ENCODE data around the gene BEND2. TPM values are rescaled to one million over a fixed set of nuclear protein-coding genes. Genes with fewer than 3 reads are reported as not detected.

BEND2 gene
- total and polyA plus RNA-seq, 2 of the 8 experiments (the other 6 are each of a cell fraction or from before 2014, with no cell fraction given): not detected

- H4K20me1 ChIP-seq (replicated peaks in 1 of 2; ENCODE audit: control insufficient read depth in 1 of 2, insufficient read depth in 2 of 2, low read length in 2 of 2): no peaks in the 10 kb centered on the region
- H4K91ac ChIP-seq (replicated peaks; ENCODE audit: insufficient read length, low read length): no peak overlapping the region
- H3K4ac ChIP-seq (replicated peaks; ENCODE audit: insufficient read length, low read depth, low read length): no peak overlapping the region
- no peak overlapping the region for H3K4me3 ChIP-seq (ENCODE audit: extremely low read depth in 1 of 4, insufficient read depth in 2 of 4, low read depth in 3 of 4, low read length in 4 of 4)
- no peak overlapping the region for H2BK12ac ChIP-seq (ENCODE audit: low read depth, low read length)
- H3K4me1 ChIP-seq (replicated peaks in 1 of 4; ENCODE audit: control insufficient read depth in 3 of 4, insufficient read depth in 4 of 4, low read length in 3 of 4): no peaks in the 10 kb centered on the region
- no peak overlapping the region for H3K4me2 ChIP-seq (ENCODE audit: insufficient read depth in 1 of 2, low read depth in 2 of 2, low read length in 2 of 2)
- H3K79me2 ChIP-seq (ENCODE audit: control insufficient read depth in 1 of 2, insufficient read depth in 2 of 2, low read length in 2 of 2): no peaks in the 10 kb centered on the region
- H2AK5ac ChIP-seq (ENCODE audit: low read depth, low read length): no peak overlapping the region
- no peak overlapping the region for H3K18ac ChIP-seq (ENCODE audit: extremely low read depth, low read length)
- 84% methylated on average over 5 of the region's 5 CpGs; no CpG with 5 or more reads in 1 of the 2 experiments for WGBS, 2 experiments (ENCODE audit: extremely low coverage in 1 of 2, insufficient coverage in 1 of 2, insufficient read length in 1 of 2, insufficient replicate concordance in 2 of 2, low coverage in 1 of 2, low lambda C conversion rate in 2 of 2, missing lambda C conversion rate in 1 of 2)
- CTCF ChIA-PET (ENCODE audit: partially characterized antibody): no interaction called here
- no peak overlapping the region for H2BK15ac ChIP-seq (ENCODE audit: low read length)
- no peak overlapping the region for H4K8ac ChIP-seq (ENCODE audit: extremely low read depth, insufficient read depth, low read length)
- H2BK120ac ChIP-seq (replicated peaks; ENCODE audit: low read depth, low read length): no peak overlapping the region
- H3K27ac ChIP-seq (ENCODE audit: low read depth, low read length): no peak overlapping the region
- no peak overlapping the region for H3K56ac ChIP-seq (replicated peaks; ENCODE audit: insufficient read length, low read depth, low read length)
- H3K27me3 ChIP-seq (replicated peaks in 1 of 4; ENCODE audit: control insufficient read depth in 3 of 4, extremely low read depth in 1 of 4, insufficient read depth in 3 of 4, low read length in 3 of 4): no peaks in the 10 kb centered on the region
- H2AFZ ChIP-seq (ENCODE audit: low read length): no peak overlapping the region
- no peaks in the 10 kb centered on the region for H3K23me2 ChIP-seq (ENCODE audit: low read depth, low read length)
- DNase-seq (ENCODE audit: low read depth in 1 of 2, low spot score in 2 of 2): no peak
- no peaks in the 10 kb centered on the region for H3K9me3 ChIP-seq (ENCODE audit: insufficient read depth in 2 of 2, low read depth in 1 of 2, low read length in 1 of 2)
- H3K9ac ChIP-seq (replicated peaks in 1 of 4; ENCODE audit: extremely low read depth in 1 of 4, low read depth in 3 of 4, low read length in 3 of 4): no peak overlapping the region
- H4K5ac ChIP-seq (ENCODE audit: insufficient read length, low read depth, low read length): no peak overlapping the region
- no peaks in the 10 kb centered on the region for H3K79me1 ChIP-seq (ENCODE audit: low read depth, low read length)
- H3K23ac ChIP-seq (ENCODE audit: insufficient read length): no peak overlapping the region
- H3K36me3 ChIP-seq (ENCODE audit: control insufficient read depth in 2 of 4, insufficient read depth in 4 of 4, low read length in 3 of 4): no peaks in the 10 kb centered on the region
- POLR2A ChIA-PET (ENCODE audit: partially characterized antibody): no interaction called here
- FAIRE-seq: no peak
- H2BK5ac ChIP-seq (ENCODE audit: low read depth, low read length): no peak overlapping the region
- no peak overlapping the region for H3K14ac ChIP-seq (ENCODE audit: insufficient read length)
- H2BK20ac ChIP-seq (ENCODE audit: low read length): no peak overlapping the region
- TF ChIP-seq HDAC2 (IDR thresholded peaks at IDR 0.05; ENCODE audit: borderline replicate concordance in 1 of 2, low read depth in 2 of 2, low read length in 2 of 2) (no peak), BACH1 (IDR thresholded peaks at IDR 0.05; ENCODE audit: low read length) (no peak), GABPA (IDR thresholded peaks at IDR 0.05; ENCODE audit: borderline replicate concordance, insufficient read depth, low read length) (no peak), ASH2L (IDR thresholded peaks at IDR 0.05; ENCODE audit: low read length) (no peak), POU5F1 (IDR thresholded peaks at IDR 0.05; ENCODE audit: low read depth, low read length) (no peak), EGR1 (IDR thresholded peaks at IDR 0.05; ENCODE audit: borderline replicate concordance, low read depth, low read length) (no peak), EP300 (IDR thresholded peaks at IDR 0.05; ENCODE audit: borderline replicate concordance in 1 of 2, low read depth in 2 of 2, low read length in 2 of 2) (no peak), GTF2F1 (IDR thresholded peaks at IDR 0.05; ENCODE audit: borderline replicate concordance, low read depth, low read length) (no peak), SIRT6 (IDR thresholded peaks at IDR 0.05; ENCODE audit: low read length) (no peak), TCF12 (IDR thresholded peaks at IDR 0.05; ENCODE audit: low read depth, low read length) (no peak), SUZ12 (IDR thresholded peaks at IDR 0.05; ENCODE audit: low read length) (no peak), RAD21 (IDR thresholded peaks at IDR 0.05 in 1 of 2, conservative IDR thresholded peaks at IDR 0.05 in 1 of 2; ENCODE audit: low read depth in 2 of 2, low read length in 2 of 2) (no peak), TAF1 (IDR thresholded peaks at IDR 0.05; ENCODE audit: low read depth, low read length) (no peak), RFX5 (IDR thresholded peaks at IDR 0.05; ENCODE audit: borderline replicate concordance, low read depth, low read length) (no peak)
Measured at GRCh38 chrX:18203631-18204030, 17.1 kb downstream of the BEND2 start.

Measured in H1 (cell line).